Non-pigmented ciliary epithelial cell (primary cell): Measurements from ENCODE around the gene SAE1.
"Not testable (repeated sequence)": the region's sequence is repeated elsewhere in the genome, so short reads cannot be mapped to it uniquely, and the experiment has no call there.

Experiments used
- DNase-seq: peaks from one replicate; pipeline ENCODE4 v3.0.0-alpha.2; 2010; ENCODE audit warnings: low read depth

SAE1 gene

DNA sequence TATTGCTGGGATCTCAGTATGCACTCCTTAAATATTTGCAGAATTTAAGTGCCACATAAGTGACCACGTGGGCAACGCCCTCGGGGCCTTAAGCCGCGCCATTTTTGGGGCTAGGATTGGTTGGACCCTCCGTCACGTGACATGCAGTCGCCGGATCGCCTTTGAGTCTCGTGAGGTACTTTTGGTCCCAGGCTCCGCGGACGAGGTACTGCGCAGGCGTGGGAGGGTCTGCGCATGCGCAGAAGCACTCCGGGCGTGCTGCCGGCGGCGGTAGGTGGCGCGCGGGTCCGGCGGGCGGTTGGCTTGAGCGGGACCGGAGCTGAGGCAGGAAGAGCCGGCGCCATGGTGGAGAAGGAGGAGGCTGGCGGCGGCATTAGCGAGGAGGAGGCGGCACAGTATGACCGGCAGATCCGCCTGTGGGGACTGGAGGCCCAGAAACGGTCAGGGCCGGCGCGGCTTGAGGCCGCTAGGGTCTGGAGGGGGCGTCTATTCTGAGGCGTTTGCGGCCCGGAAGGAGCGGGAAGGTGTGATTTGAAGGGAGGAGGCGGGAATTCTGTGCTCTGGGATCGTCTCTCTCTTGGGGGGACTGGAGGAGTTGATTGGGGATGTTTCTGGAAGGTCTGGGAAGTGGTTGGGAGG lies at the start of gene SAE1:
TSS of gene SAE1 (plus strand) at position 247 of the 639 bp plus-strand sequence. CDS start at position 343, 96 bp downstream.
- DNase-seq, result peak; percentile 92

DNA sequence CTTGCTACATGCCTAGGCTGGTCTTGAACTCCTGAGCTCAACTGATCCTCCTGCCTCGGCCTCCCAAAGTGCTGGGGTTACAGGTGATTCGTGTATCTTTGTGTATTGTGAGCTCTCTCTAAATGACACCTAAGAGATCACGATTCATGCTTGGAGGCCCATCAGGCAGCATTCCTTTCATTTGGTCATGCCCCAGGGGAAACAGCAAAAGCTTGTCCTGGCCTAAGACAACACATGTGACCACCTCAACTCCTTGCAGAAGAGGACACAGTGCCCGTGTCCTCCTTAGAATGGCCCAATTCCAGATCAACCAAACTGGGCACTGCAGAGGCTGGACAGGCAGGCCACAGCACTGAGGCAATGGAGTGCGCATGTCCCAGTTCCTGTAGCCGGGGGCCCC lies 49.5 kb upstream of the SAE1 start:
- no peak for DNase-seq

DNA sequence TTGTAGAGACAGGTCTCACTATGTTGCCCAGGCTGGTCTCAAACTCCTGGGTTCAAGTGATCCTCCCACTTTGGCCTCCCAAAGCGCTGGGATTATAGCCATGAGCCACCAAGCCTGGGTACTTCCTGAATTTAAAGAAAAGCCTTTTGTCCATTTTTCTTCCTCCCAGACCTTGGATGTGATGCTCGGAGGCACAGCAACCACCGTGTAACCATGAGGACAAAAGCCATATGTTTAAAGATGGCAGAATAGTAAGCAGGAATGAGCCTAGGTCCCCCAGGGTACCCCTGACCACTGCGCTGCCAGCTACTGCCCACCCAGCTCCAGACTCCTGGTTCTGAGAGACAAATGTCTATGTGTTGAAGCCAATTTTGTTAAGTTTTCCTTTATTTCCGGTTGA lies 48.1 kb upstream of the SAE1 start:
- DNase-seq, result no peak

DNA sequence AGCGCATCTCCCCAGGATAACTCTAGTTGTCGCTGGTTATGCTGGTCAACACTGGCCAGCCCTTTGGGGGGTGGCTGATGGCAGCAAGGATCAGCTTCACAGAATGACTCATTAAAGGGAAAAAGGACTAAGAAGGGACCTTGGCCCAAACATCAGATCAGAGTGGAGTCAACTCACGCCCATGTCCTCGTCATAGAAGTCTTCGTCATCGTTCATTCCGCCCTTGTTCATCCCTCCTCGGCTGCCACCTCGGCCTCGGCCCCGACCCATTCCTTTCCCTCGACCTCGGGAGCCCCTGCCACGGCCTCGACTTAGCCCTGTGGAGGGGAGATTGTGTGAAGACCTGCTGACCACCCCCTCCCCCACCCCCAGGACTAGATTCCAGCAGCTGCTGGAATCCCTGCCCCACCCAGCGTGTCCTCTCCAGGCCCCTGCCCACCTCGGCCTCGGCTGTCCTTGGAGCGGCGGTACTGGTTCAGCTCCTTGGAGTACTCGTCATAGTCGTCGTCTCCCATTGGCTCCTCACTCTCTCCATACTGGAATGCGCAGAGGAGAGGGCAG lies 45.7 kb upstream of the SAE1 start:
- DNase-seq, result no peak

DNA sequence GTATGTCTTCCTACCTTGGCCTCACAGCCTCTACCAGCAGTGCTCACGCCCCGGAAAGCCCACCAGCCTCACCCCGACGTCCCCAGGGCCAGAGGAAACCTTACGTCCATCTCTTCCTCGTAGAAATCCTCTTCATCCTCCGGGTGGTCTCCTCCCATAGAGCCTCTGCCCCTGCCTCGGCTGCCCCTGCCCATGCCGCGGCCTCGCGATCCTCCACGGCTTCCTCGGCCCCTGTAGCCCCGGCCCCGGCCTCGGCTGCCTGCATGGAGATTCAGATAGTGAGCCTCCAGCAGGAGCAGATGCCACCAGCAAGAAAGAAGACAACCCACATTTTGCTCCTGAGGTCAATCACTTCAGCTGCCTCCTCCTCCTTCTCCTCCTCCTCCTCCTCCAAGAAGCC lies 44.4 kb upstream of the SAE1 start:
- no peak for DNase-seq

DNA sequence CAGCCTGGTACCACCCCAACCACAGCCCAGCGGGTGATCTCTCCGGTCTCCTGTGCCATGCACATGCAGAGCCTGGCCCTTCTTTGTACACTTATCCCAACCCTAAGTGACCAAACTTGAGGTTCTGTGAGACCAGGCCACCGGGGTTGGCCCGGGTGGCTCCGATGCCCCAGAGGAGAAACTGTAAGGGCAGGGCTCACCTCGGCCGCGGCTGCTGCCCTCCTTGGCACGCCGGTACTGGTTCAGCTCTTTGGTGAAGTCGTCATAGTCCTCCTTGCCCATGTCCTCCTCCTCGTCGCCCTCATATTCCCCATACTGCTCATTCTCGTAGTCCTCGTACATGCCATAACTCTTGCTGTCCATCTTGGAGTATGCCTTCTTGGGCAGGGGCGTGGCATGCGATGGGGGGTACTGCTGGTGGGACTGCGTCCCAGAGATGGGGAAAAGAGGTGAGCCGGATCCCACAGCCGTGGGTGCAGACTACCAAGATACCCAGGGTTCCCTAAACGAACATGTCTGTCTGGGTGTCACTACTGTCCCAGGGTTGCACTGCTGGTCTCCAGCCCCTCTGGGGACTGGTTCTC lies 40.8 kb upstream of the SAE1 start:
- DNase-seq, result no peak

DNA sequence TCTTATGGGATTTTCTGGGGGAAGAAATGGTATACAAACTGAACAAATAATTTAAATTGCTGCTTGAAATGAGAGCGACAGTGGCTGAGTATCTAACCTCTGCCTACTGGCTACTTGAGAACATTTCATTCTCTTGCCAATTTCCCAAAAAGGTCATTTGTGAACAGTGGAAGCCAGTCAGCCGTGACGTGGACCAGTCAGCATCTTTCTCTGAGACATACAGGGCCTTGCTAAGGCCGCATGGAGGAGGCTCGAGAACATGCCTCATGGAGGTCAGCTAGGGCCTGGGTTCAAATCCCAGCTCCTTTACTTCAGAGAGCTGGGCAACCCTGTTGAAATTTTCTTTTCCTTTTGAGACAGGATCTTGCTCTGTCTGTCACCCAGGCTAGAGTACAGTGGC lies 37.4 kb upstream of the SAE1 start:
- DNase-seq, result no peak

DNA sequence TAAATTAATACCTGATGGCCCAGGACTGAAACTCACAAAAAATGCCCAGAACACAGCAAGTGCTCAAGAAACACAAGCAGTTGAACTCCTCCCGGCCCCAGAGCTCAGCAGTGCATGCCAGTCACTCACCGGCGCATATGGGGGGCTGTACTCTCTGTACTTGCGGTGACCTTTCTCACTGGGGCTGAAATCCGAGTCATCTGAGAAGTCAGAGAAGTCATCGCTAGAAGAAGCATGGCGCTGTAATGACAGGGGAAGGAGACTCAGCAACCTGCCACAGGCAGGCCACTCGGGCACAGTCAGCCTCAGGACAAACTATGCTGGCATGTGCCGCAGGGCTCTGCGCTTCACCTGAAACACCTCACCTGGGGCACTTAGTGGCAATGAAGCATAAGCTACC lies 36.8 kb upstream of the SAE1 start:
- DNase-seq, result no peak

DNA sequence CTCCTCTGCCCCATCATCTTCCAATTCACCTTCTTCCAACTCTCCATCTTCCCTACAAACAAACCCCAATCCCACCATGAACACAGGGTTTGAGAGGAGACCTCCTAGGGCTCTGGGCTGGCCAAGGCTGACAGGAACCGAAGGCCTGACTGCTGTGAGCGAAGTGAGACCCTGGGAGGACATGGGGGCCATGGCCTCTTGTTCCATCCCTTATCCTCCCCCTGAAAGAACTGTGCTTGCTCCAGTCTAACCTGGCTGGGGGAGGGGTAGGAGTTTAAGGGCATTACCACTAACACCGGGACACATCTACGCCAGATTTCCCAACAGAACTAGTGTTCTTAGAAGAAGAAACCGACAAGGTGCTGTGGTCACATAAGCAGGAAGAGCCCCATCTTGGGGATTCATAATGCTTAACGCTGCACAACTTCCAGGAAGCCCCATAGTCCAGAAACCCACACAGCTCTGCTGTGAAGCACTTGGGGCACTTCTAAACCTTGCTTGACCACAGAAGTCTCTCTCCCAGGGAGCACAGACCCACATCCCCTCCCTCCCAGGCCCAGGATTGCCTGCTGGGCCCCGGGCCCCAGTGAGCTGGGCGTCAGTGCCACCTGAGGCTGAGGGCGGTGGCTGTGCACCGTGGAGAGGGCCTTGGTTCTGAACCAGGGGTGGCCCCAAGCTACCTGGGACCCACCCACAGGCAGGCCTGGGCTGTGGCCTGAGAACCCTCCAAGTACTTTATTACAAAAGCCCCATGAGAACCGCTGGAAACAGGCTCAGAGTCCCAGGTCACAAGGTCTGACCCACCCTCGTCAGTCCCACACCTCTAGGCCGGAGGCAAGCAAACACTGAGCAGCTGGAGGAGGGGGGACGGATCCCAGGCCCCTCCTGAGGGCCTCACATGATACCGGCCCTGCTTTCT lies 35.8 kb upstream of the SAE1 start:
- no peak for DNase-seq

DNA sequence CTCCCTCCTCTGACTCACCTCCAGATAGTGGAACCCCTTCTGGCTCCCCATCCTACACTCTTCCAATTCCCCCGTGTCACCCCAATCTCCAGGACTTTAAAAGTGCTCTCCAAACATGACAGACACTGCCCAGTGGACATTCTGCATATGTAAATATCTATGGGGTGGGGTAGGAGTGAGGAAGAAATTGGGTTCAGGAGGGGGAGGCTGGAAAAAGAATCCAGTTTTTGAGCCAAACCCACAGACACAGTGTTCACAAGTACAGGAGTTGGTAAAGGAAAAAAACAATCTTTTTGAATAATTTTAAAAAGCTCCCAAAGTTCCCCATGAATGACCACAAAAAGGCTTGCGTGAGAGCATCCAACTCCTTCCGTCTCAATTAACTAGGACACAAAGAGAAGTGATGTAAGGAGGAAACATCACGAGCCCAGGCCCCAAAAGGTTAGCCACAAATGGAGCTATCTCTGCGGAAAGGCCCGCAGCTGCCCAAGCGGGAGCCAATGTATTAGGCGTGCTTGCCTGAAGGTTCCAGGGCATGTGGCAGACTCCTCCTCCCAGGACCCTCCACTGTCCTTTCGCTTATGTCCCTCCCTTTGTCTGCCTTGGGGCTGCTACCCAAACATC lies 35.0 kb upstream of the SAE1 start:
- no peak for DNase-seq

DNA sequence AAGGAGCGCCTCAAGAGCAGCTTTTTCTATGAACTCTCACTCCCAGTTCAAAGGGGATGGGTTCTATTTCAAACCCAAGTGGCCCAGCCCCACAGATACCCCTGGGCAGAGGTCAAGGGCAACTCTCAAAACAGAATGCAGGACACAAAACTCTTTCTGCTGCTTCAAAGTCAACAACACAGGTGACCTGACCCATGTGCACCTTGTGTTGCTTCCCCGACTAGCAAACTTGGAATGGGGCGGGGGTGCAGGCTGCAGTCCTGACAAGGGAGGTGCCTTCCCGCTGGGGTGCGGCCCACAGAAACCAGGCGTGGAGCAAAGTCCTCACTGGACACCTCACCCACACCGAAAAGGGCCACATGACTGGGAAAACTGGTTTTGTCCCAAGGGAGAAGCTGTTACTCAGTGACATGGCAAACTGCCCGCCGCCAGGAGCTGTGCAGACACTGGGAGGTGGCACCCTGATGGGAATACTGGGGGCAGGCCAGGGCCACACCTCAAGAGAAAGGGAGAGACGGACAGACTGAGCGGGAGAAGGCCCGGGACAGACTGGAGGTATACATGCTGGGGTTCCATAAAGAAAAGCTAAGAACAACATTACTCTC lies 34.4 kb upstream of the SAE1 start:
- no peak for DNase-seq

DNA sequence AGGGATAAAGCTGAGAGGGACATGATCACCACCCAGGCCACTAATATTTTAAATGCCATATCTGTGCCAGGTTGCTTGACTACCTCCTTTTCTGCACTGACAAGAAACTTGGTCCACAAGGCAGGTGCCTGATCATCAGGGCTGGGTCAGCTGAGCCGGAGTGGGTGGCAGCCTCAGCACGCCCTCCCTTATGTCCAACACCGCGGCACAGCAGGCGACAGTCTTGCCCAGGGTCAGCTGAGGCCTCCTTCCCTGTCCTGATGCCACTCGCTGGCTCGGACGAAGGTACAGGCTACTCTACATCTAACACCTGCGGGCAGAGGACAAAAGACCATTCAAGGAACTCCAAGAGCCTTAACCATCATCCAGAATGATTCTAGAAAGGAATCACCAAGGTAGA lies 33.9 kb upstream of the SAE1 start:
- DNase-seq, result no peak

DNA sequence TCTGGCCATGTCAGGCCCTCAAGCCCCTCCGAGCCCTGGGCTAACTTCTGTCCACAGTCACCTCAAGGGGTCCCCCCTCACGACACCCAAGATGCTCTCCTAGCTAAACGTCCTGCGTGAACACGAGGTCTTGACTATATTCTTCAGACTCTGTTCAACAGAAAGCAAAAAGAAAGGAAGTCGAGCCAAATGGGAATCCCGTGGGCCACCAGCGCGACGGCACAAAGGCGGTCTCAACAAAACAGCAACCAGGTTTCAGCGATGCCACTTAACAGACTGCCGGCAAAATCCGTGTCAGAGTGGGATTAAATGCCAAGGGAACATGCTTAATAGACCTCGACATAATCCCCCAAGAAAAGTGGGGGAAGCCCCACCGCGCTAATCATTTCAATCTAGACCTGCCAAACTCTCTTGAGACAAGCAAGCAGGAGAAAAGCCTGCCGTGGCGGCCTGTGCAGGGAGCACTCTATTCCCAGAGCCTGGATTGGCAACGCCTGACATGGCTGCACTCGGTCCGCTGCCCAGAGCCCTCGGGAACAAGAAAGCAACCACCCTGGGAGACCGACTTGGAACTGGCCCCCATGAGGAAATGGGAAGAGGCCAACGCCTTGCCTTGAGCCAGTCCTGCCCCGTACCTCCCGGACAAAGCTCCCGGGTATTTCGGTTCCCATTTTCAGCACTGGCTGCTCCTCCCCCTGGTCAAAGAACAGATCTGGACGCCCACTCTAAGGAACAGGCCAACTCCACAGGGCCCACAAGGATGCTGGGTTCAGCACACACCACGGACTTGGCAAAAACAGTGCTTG lies 33.0 kb upstream of the SAE1 start:
- no peak for DNase-seq

DNA sequence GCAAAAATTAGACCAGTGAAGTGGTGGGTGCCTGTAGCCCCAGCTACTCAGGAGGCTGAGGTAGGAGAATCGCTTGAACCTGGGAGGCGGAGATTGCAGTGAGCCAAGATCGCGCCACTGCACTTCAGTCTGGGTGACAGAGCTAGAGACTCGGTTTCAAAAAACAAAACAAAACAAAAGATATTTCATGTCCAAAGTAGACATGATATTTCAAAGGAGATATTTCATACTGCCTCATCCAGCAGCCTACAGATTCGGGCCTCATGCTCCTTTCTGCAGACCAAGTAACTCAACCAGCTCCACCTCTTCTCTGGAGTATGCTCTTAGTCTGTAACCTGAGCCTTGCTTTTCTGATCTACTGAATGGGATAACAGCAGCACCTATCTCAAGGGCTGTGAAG lies 32.0 kb upstream of the SAE1 start:
- no peak for DNase-seq

DNA sequence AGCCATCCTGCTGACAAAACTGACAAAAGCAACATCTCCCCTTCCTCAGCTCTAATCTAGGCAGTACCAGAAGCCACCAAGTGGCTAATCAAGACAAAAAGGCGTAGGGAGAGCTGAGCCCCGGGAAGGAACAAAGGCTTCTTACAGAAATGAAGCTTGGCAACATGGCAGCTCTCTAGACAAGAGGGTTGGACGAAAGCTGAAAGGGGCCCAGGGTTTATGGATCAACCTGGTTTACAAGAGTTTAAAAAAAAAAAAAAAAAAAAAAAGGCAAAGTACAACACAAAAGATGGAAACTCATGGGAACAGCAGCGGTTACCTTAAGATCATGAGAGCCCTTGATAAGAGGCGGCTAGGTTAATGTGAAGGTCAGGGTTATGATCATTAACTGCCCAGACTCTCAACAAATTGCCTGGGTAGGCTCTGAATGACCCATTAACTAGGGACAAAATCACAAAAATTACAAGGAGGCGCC lies 31.0 kb upstream of the SAE1 start:
- DNase-seq, result no peak

DNA sequence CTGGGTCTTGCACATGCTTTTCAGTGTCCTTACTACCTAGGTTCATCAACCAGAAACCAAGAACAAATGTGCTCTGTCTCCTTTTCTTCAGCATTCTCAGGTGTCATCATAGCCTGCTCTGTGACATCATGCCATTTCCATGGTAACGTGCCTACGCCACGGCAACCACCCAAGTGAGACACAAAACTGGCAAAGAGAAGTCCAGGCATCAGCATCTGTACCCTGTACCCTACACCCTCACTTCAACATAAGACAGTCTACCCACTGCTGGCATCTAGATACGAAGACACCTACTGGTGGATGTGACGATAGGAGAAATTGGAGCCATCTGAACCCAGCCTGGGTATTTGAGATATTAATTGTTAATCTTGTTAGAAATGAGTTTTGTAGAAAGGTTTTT lies 30.3 kb upstream of the SAE1 start:
- no peak for DNase-seq

DNA sequence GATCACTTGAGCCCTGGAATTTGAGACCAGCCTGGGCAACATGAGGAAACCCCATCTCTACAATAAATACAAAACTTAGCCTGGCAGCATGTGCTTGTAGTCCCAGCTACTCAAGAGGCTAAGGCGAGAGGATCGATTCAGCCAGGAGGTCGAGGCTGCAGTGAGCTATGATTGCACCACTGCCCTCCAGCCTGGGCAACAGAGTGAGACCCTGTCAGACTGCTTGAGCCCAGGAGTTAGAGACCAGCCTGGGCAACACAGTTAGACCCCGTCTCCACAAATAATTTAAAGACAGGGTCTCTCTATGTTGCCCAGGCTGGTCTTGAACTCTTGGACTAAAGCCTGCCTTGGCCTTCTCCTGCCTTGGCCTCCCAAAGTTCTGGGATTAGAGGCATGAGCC lies 29.5 kb upstream of the SAE1 start:
- DNase-seq, result not testable (repeated sequence)

DNA sequence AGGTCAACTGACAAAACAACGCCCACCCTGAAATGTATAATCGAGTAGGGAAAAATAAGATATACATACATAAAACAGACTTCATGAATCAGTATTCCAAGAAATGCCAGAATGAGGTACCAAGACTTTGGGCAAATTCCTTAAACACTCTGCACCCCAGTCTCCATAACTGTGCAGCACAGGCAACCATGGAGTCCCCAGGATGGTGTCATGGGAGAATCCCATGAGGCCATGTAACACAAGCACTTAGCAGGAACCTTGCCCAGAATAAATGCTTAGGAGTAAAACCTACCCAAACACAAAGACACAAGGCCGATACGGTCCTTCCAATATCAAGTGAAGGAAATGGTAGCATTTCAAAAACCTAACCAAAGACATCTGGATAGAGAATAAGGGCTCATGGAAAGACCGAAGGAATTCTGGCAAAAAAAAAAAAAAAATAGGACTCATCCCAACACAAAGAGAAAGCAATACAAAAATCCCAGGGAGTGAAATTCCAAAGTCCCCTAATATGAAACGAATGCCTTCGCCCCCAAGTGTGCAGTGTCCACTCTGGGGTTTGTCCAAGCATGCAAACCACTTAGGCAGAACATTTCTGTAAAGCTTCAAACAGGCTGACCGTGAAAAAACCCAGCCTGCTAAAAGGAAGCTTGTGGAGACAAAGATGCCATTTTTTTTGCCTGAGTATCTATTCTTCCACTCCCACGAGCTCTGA lies 28.1 kb upstream of the SAE1 start:
- no peak for DNase-seq

DNA sequence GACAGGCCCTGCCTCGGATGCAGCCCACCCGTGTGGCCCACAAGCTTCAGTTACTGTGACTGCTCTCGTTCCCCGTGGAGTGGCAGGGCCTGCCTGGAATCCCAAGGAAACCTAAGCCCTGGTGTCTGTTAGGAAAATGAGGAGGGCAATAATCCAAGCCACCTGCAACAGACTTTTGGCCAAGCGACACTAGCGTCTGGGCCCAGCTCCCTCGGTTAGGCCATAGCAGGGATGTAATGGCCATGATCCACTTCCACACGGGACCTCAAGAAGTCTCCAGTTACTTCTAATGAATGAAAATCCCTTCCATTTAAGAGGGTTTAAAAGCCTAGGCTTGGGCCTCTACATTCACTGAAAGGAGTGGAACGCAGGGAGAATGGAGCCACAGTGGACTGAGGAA lies 26.0 kb upstream of the SAE1 start:
- no peak for DNase-seq

DNA sequence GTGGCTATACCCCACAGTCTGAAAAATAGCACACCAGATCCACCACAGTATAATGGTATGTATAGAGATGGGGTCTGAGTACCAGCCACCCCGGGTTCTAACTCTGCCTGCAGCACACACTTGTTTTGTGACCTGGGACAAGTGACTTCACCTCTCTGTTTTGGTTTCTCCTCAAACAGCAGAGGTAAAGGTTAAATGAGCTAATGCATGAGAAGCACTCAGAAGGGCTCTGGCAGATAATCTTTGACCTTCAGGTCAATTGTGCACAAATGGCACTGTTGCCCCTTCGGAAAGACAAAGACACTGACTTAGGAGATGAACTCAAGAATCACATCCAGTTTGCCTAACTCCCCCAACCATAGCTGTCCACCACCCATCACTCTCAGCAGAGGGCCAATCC lies 24.8 kb upstream of the SAE1 start:
- no peak for DNase-seq
